Kidney tubule cell (primary cell): ENCODE results near the gene CEMIP.
"Not testable (repeated sequence)": the region's sequence is repeated elsewhere in the genome, so short reads cannot be mapped to it uniquely, and the experiment has no call there.

Experiments
- DNase-seq: peaks from one replicate; pipeline ENCODE4 v3.0.0-alpha.2; 2018; ENCODE audit warnings: low spot score

Gene CEMIP

DNA sequence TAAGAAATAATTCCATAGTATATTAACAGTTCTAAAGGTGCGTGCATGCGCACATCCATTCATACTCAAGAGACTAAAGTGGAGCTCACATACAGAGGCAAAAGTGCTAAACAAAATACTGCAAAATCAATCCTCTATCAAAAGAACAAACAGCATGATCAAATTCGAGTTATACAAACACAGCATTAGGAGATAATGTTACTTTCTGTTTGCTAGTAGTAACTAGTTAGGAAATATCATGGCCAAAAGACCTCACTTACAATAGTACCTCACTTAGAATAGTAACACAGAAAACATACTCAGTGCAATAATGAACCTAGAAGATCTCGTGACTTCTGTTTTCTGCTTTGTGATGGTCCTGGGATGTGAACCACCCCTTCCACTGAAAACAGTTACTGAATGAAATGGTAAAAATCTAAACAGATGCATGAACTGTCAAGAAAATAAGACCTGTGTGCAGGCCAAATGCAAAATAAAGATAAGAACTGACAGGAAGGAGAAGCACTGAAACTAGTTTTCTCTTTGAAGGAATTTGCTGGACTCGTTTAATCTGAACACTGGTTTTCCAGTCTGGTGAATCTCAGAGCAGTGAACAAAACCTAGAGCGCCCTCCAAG lies 20.9 kb upstream of the CEMIP start:
- DNase-seq = no peak

DNA sequence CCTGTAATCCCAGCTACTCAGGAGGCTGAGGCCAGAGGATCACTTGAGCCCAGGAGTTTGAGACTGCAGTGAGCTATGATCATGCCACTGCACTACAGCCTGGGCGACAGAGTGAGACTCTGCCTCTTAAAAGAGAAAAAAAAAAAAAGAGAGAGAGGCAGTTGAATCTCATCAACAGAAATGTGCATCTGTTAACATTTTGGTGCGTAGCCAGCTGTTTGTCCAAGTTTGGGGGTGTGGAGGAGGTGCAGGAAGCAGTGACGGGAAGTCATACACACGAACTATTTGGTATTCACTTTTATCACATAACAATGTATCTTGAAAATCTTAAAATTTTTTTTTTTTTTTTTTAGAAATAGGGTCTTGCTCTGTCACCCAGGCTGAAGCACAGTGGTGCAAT lies 18.2 kb upstream of the CEMIP start:
- no peak for DNase-seq

DNA sequence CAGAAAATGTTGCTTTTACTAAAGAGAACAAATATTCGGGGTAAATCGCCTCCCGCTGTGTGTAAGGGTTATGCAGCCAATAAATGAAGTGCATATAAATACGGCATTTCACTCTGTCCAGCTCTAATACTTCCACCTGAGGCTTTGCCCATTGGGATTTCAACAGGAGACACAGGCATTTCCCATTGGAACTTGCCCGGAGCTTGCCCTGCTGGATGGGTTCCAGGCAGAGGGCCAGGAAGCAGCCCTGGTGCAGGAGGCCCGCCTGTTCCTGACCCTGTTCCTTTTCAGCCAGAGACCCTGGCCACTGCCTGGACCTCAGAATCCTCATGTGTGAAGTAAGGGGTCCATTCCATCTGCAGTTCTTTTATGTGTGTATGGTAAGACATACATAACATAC lies 17.4 kb upstream of the CEMIP start:
- no peak for DNase-seq

DNA sequence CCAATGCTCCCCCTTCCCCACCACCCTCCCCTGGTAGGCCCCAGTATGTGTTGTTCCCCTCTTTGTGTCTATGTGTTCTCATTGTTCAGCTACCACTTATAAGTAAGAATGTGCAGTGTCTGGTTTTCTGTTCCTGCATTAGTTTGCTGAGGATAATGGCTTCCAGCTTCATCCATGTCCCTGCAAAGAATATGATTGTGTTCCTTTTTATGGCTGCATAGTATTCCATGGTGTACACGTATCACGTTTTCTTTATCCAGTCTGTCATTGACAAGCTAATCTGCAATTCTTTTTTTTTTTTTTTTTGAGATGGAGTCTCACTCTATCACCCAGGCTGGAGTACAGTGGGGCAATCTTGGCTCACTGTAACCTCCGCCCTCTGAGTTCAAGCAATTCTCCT lies 15.9 kb upstream of the CEMIP start:
- DNase-seq = not testable (repeated sequence)

DNA sequence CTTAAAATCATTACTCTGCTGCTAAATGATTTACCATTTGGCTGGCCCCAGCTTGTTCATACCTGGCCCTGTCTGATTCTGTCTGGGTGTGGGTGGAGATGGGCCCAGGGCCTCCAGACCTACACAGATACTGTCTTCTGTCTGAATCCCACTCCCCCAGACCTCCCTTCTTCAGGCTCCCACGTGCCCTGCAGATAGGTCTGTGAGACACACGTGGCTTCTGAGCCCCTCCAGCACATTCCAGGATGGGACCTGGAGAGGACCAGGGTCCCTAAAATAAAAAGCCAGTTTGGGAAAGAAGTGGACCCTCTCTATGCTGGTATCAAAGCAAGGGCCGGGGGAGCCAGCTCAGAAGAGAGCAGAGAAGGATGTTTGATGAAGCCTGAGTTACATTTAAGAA lies 14.6 kb upstream of the CEMIP start:
- DNase-seq = no peak

DNA sequence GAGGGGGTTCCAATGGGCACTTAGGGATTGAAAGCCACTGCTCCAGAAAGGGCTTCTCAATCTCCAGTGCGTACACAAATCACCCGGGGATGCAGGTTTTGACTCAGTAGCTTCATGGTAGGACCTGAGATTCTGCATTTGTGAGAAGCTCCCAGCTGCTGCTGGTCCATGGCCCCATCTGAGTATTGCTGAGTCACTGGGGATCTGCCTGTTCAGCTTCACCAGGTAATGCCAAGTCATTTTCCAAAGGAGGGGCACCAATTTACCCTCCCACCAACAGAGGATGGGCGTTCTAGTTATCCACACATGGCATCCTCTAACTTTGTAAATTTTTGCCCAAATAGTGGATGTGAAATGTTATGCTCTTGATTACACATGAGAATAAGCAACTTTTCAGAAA lies 12.9 kb upstream of the CEMIP start:
- no peak for DNase-seq

DNA sequence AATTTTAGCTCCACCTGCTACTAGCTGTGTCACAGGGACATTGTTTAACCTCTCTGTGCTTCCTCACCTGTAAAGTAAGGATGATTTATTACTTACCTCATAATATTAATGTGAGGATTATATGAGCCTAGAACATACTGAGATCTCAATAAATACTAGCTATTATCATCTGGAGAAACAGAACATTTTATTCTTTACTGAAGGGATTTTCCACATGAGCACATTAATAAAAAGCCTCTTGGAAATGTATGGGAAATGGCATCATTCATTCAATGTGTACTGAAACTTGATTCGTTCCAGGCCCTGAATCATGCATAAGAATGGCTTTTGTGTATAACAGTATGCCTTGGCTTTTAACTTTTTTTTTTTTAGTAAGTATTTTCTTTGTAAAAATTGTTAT lies 11.0 kb upstream of the CEMIP start:
- no peak for DNase-seq

DNA sequence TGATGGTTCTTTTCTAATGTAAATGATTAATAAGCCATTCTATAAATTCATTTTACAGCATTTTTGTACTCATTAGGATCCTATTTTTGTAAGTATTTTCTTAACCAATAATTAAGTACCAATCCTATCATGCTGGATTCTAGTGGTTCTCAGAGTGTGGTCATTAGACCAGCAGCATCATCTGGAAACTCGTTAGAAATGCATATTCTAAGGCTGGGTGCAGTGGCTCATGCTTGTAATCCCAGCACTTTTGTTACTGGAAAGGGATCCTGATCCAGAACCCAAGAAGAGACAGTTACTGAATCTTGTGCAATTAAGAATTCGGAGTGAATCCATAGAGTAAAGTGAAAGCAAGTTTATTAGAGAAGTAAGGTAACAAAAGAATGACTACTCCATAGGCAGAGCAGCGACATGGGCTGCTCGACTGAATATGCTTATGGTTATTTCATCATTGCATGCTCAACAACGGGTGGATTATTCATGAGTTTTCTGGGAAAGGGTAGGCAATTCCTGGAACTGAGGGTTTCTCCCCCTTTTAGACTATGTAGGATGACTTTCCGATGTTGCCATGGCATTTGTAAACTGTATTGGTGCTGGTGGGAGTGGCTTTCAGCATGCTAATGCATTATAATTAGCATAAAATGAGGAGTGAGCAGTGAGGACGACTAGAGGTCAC lies 9.9 kb upstream of the CEMIP start:
- no peak for DNase-seq

DNA sequence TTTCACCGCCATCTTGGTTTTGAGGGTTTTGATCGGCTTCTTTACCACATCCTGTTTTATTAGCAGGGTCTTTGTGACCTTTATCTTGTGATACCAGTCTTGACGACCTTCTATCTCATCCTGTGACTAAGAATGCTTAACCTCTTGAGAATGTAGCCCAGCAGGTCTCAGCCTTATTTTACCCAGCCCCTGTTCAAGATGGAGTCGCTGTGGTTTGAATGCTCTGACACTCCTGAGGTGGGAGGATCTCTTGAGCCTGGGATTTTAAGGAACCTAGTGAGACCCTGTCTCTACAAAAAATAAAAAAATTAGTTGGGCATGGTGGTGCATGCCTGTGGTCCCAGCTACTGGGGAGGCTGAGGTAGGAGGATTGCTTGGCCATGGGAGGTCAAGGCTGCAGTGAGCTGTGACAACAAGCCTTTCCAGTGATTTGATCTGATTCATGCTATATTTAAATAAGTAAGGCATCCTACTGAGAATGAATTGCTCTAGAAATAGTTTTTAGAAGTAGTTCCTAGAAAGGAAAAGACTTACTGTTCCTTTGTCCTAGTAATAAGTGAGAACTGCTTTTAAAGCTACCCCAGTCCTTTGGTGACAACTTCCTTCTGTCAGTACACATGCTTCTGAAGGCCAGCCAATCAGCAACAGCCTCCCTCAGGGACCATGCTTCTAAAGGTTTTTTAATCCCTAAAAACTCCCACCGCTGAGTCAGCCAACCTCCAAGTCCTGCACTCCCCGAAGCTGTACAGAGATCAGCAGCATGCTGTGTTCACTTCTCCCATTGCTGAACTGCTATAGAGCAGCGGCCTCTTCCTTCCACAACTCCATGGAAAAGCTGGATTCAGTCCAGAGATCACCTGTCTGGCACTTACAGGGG lies 9.1 kb upstream of the CEMIP start:
- DNase-seq = no peak

DNA sequence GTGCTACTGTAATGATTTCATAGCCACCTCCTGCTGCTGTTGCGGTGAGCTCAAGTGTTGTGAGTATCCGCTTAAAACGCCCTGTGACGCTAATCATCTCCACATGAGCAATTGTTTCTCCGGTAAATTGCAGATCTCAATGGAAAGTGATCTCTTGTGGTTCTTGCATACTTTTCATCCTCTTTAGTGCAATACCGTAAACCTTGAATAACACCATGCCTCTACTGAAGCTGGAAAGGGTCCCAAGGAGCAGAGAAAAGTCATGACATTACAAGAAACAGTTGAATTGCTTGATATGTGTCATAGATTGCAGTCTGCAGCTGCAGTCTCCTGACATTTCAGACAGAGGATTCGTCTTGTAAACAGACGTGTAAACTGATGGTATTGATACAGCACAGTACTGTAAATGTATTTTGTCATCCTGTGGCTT lies 6.0 kb upstream of the CEMIP start:
- DNase-seq = no peak

DNA sequence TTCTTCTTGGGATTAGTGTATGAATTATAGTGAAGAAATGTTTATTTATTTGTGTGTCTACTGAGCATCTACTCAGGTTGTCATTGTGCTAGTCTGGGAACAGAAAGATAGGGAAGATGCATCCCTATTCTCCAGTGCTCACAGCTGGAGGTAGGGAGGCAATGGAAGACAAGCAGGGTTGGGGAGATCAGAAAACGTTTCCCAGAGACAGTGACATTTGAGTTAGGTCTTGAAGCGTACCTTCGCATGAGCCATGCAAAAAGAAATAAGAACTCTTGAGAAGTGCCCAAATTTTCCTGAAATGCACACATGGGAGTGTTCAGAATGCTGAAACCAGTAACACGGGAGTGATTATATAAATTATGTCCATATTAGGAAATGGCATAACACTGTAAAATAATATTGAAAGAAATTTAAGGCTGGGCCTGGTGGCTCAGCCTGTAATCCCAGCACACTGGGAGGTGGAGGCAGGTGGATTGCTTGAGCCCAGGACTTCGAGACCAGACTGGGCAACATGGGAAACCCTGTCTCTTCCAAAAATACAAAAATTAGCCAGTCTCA lies 5.3 kb upstream of the CEMIP start:
- DNase-seq = no peak

DNA sequence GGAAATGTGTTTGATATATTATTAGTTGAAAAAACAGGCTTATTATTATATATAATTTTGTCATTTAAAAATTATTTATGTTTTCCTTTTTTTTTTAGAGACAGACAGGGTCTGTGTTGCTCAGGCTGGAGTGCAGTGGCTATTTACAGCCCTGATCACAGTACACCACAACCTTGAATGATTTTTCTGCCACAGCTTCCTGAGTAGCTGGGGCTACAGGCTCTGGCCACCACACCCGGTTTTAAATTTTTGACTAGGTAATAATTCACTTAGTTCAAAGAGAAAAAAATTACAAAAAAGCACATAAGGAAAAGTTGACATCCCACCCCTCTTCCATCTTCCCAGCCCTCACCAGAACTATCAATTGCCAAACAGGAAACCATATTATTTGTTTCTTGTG lies 4.7 kb upstream of the CEMIP start:
- no peak for DNase-seq

DNA sequence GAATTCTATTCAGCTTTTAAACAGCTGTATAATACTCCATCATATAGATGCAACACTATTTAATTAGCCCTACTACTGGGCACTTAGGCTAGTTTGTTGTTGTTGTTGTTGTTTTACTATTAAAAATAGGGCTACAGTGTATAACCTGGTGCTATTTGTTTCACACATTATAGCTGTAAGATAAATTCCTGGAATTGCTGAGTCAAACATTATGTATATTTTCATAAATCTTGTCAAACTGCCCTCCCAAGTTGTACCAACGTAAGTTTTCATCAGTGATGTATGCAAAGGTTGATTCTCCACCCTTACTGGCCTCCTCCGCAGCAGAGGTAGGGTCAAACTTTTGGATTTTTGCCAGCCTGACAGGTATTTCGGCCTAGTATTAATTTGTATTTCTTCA lies 3.8 kb upstream of the CEMIP start:
- no peak for DNase-seq

DNA sequence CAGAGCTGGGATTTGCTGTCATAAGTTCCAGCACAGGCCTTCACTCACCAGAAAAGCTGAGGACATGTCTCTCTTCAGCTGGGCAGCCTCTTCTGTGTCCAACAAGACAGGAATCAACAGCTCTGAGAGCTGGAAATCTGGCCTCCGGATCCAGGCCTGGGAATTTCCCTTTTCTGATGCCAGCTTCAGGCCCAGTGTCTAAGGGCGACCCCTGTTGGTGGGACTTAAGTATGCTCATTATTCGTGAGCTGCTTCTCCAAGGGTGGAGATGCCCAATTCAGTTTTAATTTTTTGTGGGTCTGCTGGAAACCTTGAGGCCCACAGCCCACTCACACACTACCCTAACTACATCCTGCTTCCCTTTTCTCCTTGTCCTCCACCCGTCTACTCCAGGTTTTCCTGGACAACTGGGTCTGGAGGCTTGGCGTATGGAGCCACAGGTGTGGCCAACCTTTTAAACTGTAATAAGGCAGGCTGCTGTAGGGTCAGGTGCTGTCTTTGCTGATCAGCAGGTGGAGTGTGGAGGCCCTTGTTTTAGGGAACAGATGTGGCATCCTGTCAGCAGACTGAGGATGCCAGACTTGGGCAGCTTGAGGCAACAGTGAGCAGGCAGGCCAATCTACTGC lies 2.6 kb upstream of the CEMIP start:
- DNase-seq = peak; percentile 80

DNA sequence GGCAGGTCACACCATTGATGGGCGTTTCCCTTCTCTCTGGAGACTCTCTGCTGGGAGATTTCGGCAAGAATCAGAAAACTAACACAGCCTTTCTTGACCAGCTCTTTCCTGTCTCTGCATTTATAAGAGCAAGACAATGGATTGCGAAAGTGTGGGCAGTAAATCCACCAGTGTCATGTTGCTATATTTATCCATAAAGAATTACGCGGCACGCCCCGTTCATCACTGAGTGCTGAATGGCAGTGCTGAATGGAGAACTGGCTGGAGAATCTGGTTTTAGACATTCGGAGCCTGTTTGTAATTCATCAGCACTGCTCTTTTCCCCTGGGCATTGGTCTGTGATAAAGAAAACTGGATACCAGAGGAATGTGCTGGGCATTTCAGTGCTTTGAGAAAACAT lies 2.0 kb upstream of the CEMIP start:
- DNase-seq = no peak

DNA sequence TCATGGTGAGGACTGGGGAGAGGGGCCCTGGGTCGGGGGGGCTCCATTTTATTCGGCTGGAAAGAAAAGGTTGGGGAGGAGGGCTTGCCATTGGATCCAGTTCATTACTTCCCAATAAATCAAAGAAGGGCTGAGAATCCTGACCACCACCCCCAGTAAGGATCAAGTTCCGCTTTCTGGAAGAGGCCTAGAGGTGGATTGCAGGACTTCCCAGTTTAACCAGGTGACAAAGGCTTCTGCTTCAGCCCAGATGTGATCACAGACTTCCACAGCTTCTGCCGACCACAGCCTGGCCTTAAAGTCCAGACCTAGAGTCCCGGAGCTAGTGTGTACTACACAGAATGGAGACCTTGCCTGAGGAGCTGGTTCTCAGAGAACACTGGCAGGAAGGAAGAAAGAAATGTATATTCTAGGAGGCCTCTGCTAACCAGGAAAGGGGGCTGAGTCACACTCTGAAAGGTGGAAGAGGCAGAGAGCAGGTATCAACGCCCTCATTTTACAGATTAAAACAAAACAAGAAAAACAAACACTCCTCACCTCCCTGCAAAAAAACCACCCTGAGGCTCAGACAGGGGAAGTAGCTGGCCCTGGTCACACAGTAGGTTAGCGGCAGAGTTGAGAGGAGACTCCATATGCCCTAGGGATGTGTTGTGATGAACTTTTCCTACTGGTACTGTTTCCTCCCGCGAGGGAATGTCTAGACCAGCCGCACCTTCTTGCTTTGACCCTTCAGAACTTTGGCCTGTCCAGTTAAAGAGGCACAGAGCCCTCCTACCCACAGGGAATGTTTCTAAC lies 1.1 kb upstream of the CEMIP start:
- peak; percentile 22 for DNase-seq

DNA sequence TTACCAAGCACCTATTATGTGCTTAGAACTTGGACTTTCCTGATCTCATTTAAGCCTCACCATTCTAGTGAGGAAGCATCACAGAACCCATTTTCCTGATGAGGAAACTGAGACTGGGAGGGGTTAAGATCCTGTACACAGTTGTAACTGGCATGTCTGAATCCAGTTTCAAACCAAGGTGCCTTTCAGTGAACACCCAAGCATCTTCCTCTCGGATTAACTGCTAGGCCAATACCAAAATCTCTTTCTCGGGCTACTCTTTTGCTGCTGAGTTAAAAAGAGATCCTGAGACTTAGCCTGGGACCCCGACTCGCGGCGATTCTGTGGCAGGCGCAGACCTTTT lies 578 bp upstream of the CEMIP start:
- DNase-seq = no peak

DNA sequence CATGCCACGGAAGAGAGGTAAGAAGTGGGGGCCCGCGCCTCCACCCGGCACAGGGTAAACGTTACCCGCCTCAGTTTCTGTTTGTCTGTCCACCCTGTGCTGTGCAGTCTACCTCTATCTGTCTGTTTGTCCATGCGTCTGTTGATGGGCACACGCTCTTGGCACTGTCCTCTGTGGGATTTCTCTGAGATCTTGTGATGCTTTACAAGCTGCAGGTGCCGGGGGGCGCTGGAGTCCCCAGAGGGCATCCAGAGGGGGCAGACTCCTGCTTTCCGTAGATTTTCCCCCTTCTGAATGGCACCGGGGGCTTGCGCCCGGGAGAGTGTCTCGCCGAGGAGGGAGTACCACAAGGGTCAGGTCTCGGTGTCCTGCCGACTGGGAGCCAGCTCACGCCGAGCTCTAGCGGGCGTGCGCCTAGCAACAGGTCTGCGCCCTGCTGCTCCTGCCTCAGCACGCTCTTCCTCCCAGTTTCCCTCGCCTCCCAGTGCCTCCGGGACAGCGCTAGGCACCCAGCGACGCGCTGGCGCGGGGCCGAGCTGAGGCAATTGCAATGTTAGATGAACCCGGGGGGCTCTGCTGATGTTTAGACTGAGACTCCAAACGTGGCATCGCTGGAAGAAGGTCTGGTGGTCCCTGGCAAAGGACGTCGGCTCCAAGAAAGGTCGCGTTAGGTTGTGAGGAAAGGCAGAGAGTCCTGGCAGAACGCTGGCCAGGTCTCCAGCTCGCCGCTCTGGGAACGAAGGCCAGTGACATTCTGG lies 667 bp downstream of the CEMIP start:
- DNase-seq = peak; percentile 53

DNA sequence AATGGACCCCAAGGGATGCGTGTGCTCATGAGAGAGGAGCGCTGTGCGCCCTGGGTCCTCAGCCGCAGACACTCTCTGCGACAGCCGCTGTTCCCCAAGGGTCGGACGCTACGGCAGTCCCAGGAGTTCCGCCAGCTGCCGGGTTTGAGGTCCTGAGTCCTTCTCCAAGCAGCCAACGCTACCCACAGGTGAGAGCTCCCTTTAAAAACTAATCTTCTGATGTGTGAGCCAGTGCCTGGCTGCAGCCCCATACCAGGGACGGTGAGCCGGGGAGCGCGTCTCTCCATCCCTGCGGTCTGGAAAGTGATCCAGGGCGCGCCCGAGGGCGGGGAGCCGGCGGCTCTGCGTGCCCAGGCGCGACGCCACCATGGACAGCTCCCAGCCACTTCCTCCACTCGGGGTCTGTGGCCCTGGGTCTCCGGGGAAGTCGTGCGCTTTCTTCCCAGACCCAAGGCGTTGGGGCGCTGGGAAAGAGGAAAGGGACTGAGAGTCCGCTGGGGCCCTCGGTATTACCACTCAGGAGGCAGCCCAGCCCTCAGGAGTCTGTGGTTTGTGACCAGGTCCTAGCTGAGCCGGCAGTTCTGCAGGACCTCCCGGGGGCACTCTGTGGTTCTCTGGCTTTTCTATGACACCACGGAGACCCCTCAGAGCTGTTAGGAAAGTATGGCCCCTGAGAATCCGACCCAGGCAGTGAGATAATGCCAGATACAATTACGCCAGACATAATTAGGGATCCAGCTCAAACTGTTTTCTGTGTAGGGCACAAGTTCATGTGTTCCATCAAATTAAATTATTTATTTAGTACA lies 1.4 kb downstream of the CEMIP start:
- DNase-seq = peak; percentile 43

DNA sequence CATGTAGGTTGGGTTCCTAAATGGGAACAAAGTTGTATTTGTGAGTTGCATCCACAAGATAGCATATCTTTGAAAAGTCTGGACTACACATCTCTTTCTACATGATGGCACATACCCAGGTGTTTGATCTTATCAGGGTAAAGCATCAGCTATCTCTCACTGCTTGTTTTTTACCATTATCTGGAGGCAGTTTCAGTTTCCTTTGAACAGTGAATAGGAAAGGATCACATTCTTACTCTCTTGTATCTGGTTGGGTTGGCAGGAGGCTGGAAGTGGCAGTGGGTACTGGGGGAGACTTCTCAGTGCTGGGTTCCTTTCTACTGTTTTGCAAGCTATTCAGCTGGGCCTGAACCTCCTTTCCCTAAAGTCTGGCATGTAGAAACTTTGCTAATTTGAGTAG lies 4.1 kb downstream of the CEMIP start:
- DNase-seq = no peak
